Measurements from ENCODE around the gene LCN15. TPM values are rescaled to one million over a fixed set of nuclear protein-coding genes. Genes with fewer than 3 reads are reported as not detected.

LCN15 gene
- total and polyA plus RNA-seq, 2 experiments from 2014 or later, result 0.76 to 0.90 TPM

- TF ChIP-seq, protein P1, sequence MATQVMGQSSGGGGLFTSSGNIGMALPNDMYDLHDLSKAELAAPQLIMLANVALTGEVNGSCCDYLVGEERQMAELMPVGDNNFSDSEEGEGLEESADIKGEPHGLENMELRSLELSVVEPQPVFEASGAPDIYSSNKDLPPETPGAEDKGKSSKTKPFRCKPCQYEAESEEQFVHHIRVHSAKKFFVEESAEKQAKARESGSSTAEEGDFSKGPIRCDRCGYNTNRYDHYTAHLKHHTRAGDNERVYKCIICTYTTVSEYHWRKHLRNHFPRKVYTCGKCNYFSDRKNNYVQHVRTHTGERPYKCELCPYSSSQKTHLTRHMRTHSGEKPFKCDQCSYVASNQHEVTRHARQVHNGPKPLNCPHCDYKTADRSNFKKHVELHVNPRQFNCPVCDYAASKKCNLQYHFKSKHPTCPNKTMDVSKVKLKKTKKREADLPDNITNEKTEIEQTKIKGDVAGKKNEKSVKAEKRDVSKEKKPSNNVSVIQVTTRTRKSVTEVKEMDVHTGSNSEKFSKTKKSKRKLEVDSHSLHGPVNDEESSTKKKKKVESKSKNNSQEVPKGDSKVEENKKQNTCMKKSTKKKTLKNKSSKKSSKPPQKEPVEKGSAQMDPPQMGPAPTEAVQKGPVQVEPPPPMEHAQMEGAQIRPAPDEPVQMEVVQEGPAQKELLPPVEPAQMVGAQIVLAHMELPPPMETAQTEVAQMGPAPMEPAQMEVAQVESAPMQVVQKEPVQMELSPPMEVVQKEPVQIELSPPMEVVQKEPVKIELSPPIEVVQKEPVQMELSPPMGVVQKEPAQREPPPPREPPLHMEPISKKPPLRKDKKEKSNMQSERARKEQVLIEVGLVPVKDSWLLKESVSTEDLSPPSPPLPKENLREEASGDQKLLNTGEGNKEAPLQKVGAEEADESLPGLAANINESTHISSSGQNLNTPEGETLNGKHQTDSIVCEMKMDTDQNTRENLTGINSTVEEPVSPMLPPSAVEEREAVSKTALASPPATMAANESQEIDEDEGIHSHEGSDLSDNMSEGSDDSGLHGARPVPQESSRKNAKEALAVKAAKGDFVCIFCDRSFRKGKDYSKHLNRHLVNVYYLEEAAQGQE (IDR thresholded peaks at IDR 0.05; ENCODE audit: unreplicated experiment), result no peak
- no peak for TF ChIP-seq JUNB (IDR thresholded peaks at IDR 0.05; ENCODE audit: unreplicated experiment)
- no peak for TF ChIP-seq ZNF462 (CRISPR knock-in tag; IDR thresholded peaks at IDR 0.05)
- no peak for TF ChIP-seq NANOG (IDR thresholded peaks at IDR 0.05; ENCODE audit: borderline replicate concordance)
- no peak for TF ChIP-seq ZNF331 (CRISPR knock-in tag; IDR thresholded peaks at IDR 0.05; ENCODE audit: low read depth)
- no peak for TF ChIP-seq EZH2phosphoT487 (IDR thresholded peaks at IDR 0.05; ENCODE audit: unreplicated experiment)
- no peak for TF ChIP-seq STAT1 (IDR thresholded peaks at IDR 0.05; ENCODE audit: unreplicated experiment)
Measured at GRCh38 chr9:136714893-136715274, 49.4 kb downstream of the LCN15 start (continued).
